ENCODE measurements around the gene FUT3.

DNA sequence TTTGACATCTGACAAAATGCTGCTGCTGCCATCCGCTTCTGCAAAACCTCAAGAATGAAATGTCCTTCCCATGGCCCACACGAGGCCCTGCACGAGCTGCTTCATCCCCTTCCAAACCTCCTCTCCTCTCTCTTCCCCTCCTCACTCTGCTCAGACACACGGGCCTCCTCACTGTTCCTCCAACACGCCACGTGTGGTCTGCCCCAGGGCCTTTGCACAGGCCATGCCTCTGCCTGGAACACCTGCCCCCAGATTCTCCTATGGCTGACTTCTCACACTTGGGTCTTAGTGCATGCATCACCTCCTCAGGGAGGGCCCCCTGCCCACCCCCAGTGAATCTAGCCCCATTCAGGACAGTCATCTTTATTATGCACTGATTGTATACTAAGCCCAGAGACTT, 30.5 kb downstream of the FUT3 start:
- TF ChIP-seq CTCF (IDR thresholded peaks at IDR 0.05), result no peak
- TF ChIP-seq ETV6 (CRISPR knock-in tag; IDR thresholded peaks at IDR 0.05), result no peak
- TF ChIP-seq CDX4 (CRISPR knock-in tag; IDR thresholded peaks at IDR 0.05; ENCODE audit: borderline replicate concordance), result no peak
- no peak for TF ChIP-seq GRHL2 (CRISPR knock-in tag; IDR thresholded peaks at IDR 0.05; ENCODE audit: insufficient replicate concordance, severe bottlenecking)
- no peak for TF ChIP-seq SMAD3 (CRISPR knock-in tag; IDR thresholded peaks at IDR 0.05; ENCODE audit: borderline replicate concordance)
- no peak for TF ChIP-seq NR1H2 (CRISPR knock-in tag; IDR thresholded peaks at IDR 0.05)
- no peak for TF ChIP-seq TEAD4 (CRISPR knock-in tag; IDR thresholded peaks at IDR 0.05)

All from WTC11 (cell line).